ENCODE results near the gene IGDCC3.

- TF ChIP-seq CTCF (IDR thresholded peaks at IDR 0.05) (no peak), POLR2AphosphoS5 (IDR thresholded peaks at IDR 0.05) (no peak), POLR2A (IDR thresholded peaks at IDR 0.05) (no peak), EP300 (IDR thresholded peaks at IDR 0.05) (no peak)
Measured at GRCh38 chr15:65396283-65396964, 18.6 kb upstream of the IGDCC3 start.

All from upper lobe of left lung (tissue), 4 donors.